HepG2 (cell line): ENCODE measurements around the gene TAF11L10.
"Not testable (repeated sequence)": the region's sequence is repeated elsewhere in the genome, so short reads cannot be mapped to it uniquely, and the experiment has no call there.

Source experiments
- GABPA ChIP-seq, 2 experiments: IDR thresholded peaks; 2 replicates each; pipeline ENCODE4 v1.6.1; 2011 to 2016; ENCODE audit warnings: low read depth in 2 of 2, low read length in 1 of 2, missing biosample characterization in 1 of 2, missing genetic modification characterization in 1 of 2
- ZBTB33 ChIP-seq: sonication (generic); formaldehyde crosslinking; IDR thresholded peaks from 2 replicates; pipeline ENCODE4 v1.4.0; 2020; ENCODE audit warnings: missing genetic modification reagents
- ZBTB40 ChIP-seq, 2 experiments: fragments of 450-650 bp in 1 of 2; sonication (generic) in 1 of 2; formaldehyde crosslinking in 1 of 2; IDR thresholded peaks; 2 replicates each; pipeline versions ENCODE4 v1.6.1 to v1.8.0; 2016 to 2022; ENCODE audit warnings: antibody characterized with exemption in 1 of 2, mild to moderate bottlenecking in 1 of 2, missing genetic modification reagents in 1 of 2

GRCh38 chr5:17597728-17598127 lies at the start of gene TAF11L10:
- not testable (repeated sequence) for TF ChIP-seq ZBTB40 (IDR thresholded peaks at IDR 0.05); ZBTB40 (CRISPR knock-in tag; IDR thresholded peaks at IDR 0.05); ZBTB33 (CRISPR knock-in tag); GABPA (IDR thresholded peaks at IDR 0.05; ENCODE audit: low read depth, low read length); GABPA (CRISPR knock-in tag; IDR thresholded peaks at IDR 0.05; ENCODE audit: low read depth)
